Hindlimb muscle (tissue), 1 donor: ENCODE data around the gene DSC2. TPM values are rescaled to one million over a fixed set of nuclear protein-coding genes. Genes with fewer than 3 reads are reported as not detected.

Source experiments
- DNase-seq: peaks from one replicate; pipeline ENCODE4 v3.0.0-alpha.2; 2013
- polyA plus RNA-seq: library from polyadenylated mRNA; unstranded; fragments of 120-200 nt; gene quantifications from one replicate; pipeline ENCODE4 v1.2.1, GENCODE V29; 2013; ENCODE audit not compliant: insufficient read length

Gene DSC2
- polyA plus RNA-seq, 1 donor, result 8.9 TPM

- DNase-seq, result no peak
Measured at GRCh38 chr18:31097666-31098065, 4.6 kb downstream of the DSC2 start.

DNA sequence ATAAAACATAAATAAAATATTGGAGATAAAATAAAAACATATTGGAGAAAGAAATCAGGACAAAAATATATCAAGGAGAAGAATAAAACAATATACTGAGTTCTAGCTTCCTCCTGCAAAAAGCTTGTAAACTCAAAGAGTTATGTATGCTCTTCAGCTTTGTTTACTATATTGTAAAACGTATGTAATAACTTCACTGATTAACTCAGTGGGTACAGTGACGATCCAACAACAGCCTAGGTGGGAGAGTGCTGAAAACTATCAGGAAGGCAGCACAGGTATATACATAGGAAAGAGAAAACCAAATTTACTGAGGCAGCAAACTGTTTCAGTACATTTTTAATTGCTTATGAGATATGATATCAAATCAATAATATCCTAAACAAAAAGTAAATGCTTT lies 8.3 kb downstream of the DSC2 start:
- DNase-seq, result no peak

GRCh38 chr18:31093294-31093693 lies 8.9 kb downstream of the DSC2 start:
- DNase-seq, result no peak

DNA sequence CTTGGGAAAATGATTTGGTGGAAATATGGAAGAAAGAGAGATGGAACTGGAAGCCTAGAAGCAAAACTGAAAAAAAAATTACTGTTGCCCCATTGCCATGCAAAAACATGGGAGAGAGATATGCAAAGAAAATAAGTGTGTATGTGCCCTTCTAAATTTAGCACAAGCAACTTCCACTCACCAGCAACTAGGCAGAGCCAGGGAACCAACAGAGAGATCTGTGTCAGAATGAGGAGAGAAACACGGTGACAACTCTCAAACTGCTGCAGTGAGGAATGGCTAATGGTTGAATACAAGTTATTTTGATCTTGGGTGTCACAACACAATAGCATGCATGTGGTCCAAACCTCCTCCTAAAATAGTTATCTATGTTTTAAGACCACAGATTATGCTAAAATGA lies 10.9 kb downstream of the DSC2 start:
- no peak for DNase-seq

DNA sequence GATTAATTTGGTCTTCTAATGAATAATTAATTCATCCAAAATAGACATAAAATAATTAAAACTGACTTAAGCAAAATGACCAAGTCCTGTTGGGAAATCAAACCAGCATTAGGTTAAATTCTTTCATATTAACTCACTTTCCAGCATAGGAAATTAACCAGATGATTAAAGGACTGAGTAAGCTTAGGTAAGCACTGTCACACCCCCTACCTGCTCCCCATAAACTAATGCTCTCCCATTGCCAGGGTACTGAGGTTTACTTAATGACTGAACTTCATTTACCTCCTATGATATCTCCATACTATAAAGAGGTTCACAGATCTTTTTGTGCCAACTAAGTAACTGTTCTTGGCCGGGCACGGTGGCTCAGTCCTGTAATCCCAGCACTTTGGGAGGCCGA lies 13.7 kb downstream of the DSC2 start:
- no peak for DNase-seq

- DNase-seq, result no peak
Measured at GRCh38 chr18:31079973-31080372, 22.2 kb downstream of the DSC2 start.

GRCh38 chr18:31077878-31078277 lies 24.3 kb downstream of the DSC2 start:
- no peak for DNase-seq

GRCh38 chr18:31072175-31072574 lies 30.0 kb downstream of the DSC2 start:
- DNase-seq, result no peak

DNA sequence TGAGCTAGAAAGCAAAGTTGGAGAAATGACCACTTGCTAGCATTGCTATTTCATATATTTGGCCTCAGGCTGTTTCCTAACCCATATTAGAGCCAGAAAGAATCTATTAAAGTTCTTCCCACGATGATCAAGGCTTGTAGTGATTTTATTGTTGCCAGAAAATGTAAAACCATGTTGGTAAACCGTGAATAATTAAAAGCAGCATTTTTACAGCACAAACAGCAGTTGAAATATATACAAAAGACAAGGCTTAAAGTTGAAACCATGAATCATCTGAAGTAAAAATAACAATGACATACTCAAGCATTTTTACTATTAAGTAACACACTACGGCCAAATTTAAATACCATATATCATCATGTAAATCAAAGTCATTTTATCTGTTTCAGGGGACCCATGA lies 32.0 kb downstream of the DSC2 start:
- no peak for DNase-seq

GRCh38 chr18:31066266-31066665 lies 36.0 kb downstream of the DSC2 start:
- no peak for DNase-seq

- DNase-seq, result no peak
Measured at GRCh38 chr18:31065036-31065773, 37.0 kb downstream of the DSC2 start.

DNA sequence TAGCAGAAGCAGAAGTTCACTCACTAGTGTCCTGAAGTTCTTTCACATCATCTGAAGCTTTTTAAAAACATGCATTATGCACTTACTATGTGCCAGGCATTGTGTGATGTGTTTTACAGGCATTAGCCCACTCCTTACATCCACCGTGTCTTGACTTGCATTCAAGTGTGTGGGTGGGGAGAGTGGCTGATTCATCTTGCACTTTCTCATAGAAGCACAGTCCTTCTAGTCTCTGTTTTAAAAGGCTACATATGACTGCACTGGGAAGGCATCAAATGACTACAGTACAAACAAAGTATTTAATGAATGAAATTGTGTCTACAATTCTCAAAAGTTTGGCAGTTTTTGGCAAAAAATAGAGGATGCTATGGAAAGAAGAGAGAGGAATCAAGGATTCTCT lies 38.1 kb downstream of the DSC2 start:
- no peak for DNase-seq

DNA sequence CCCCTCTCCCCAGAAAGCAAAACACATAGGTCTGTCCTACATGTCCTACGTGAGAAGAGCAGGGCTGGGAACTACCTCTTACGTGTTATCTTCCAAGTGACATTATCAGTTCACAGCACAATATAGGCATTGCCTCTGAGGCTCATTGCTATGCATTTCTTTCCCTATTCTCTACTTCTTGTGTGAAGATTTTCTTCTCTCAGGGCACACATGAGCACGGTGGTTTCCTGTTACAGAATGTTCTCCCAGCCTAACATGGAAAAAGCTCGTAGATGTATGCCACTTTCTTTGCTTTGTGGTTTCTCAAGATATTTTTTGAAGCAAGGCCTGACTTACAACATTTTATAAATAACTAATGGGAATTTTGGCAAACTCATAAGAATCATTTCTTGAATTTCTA lies 40.3 kb downstream of the DSC2 start:
- no peak for DNase-seq

GRCh38 chr18:31058897-31059296 lies 43.3 kb downstream of the DSC2 start:
- no peak for DNase-seq

DNA sequence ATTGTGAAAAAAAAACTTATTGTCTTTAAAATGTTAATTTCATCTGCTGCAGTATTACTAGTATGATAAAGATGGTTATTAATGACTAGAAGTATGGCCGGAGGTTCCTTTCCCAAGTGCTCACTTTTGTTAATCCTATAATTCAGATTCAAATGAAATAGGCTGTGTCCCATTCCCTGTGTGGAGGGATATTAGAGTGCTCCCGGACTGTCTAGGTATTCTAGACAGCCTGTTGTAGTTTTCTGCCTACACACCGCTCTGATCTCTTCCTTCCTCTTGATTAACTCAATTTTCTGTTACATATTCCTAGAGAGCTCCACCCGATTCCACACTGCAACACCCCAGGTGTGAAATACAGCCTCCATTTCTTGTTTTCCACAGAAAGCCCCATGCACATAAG lies 44.3 kb downstream of the DSC2 start:
- no peak for DNase-seq

GRCh38 chr18:31057051-31057450 lies 45.2 kb downstream of the DSC2 start:
- peak; percentile 15 for DNase-seq

GRCh38 chr18:31056296-31056695 lies 45.9 kb downstream of the DSC2 start:
- DNase-seq, result no peak

DNA sequence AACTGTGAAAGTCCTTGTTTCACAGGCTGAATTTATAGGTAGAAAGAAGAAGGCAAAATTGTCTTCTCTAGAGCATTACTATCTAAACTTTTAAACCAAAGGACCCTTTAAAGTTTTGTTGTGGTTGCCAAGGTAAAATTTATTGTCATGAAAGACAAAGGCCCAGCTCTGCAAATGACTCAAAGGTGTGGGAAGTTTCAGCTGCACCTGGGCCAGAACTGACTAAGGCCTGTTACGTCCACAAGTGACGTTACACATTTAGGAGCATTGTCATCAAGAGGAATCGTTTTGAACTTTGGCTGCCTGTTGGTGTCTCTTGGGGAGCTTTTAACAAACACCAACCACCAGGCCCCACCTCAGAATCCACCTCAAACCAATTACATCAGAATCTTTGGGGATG lies 51.6 kb downstream of the DSC2 start:
- no peak for DNase-seq

DNA sequence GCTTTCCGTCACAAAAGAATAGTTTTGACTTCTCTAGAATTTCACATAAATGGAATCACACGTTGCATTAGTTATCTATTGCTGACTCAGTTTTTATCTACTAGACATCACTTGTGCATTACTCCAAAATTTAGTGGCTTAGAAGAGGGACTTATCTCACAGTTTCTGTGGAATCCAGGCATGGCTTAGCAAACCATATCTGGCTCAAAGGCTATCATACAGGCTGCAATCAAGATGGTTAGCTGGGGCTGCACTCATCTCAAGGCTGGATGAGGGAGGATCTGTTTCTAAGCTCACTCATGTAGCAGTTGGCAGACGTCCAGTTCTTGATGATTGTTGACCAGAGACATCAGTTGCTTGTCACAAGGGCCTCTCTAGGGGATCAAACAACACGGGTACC lies 53.0 kb downstream of the DSC2 start:
- no peak for DNase-seq

GRCh38 chr18:31048216-31048615 lies 54.0 kb downstream of the DSC2 start:
- DNase-seq, result no peak

DNA sequence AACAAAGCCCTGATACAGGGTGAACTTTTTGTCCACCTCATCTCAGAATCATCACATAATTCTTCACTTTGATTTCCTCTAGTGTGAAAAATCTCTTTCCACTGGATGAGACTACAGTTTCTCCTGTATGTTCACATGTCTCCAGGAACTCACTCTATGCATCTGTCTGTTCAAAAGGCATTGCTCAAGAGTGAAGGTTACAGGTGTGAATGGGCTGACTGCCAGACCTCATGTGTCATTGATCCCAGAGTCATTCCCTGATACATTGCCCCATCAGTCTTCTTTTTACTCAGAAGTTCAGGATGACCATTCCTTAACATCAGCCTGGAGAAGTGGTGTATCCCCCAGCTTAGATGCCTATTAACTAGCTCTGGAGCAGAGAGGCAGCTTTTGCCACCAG lies 55.3 kb downstream of the DSC2 start:
- no peak for DNase-seq

DNA sequence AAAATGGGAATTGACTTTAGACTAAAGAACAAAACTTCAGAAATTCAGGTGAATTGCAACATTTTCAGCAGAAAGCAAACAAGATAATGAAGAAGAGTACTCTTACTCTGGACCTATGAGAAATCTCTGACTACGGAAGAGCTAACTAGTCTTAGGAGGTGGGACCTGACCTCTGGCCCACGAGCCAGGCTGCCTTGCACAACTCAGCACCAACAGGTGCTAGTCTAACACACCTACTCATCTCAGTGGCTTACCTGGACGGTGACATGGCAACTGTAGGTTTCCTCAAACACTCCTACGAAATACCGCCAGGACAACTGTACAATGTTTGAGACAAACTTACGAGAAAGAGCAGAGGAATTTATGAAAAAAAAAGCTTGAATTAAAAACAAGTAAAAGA lies 56.6 kb downstream of the DSC2 start:
- DNase-seq, result no peak

- no peak for DNase-seq
Measured at GRCh38 chr18:31044926-31045325, 57.3 kb downstream of the DSC2 start.

DNA sequence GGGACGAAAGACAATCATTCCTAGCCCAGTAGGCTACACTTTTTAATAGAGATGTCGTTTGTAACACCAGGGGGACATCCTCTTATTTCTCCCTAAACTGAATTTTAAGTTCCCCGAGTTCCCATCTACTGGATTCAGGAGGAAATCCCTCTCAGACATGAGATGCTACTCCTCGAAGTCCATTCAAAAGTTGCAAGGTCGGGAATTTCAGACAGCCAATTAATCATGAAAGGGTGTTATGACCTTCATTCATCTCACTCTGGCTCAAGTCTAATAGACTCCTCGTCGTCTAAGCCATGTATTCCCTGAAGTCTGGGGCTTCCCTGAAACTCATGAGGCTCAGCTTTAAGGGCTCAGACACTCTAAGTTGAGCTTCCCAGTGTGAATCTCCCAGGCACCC lies 58.5 kb downstream of the DSC2 start:
- DNase-seq, result no peak
